Kidney glomerular epithelial cell (primary cell): ENCODE measurements around the gene FGGY.
A peak's percentile ranks its signal among the peaks of the same experiment; 100 is the strongest.
"Not testable (repeated sequence)": the region's sequence is repeated elsewhere in the genome, so short reads cannot be mapped to it uniquely, and the experiment has no call there.

Experiments
- DNase-seq: peaks from one replicate; lab custom pipeline; 2025; lab: John Stamatoyannopoulos, UW

Gene FGGY

GRCh38 chr1:59580257-59580656, 283.4 kb downstream of the FGGY start:
- DNase-seq, result no peak

DNA sequence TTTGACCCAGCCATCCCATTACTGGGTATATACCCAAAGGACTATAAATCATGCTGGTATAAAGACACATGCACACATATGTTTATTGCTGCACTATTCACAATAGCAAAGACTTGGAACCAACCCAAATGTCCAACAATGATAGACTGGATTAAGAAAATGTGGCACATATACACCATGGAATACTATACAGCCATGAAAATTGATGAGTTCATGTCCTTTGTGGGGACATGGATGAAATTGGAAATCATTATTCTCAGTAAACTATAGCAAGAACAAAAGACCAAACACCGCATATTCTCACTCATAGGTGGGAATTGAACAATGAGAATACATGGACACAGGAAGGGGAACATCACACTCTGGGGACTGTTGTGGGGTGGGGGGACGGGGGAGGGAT, 295.5 kb downstream of the FGGY start:
- DNase-seq, result not testable (repeated sequence)

GRCh38 chr1:59592924-59593323, 296.0 kb downstream of the FGGY start:
- DNase-seq, result no peak

GRCh38 chr1:59593798-59594790, 297.2 kb downstream of the FGGY start:
- DNase-seq, result peak; percentile 22

- DNase-seq, result no peak
Measured at GRCh38 chr1:59595774-59596173, 298.9 kb downstream of the FGGY start.

- peak; percentile 40 for DNase-seq
Measured at GRCh38 chr1:59596432-59596831, 299.5 kb downstream of the FGGY start.

DNA sequence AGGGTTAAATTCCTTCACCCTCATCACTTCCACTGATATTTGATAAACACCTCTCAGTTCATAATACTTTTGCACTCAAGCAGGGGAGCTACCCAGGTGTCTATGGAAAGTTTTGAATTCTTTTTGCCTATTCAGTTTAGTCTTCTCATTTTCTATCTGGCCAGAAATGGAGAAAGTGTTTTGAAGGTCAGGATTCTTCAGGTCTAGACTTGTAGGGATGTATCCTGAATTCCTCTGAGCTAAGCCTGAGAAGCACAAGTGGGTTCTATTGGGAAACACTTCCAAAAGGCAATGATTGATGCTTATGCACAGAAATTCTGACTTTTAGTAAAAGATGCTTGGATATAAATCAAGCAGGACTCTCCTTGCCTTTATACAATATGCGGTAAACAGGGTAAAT, 300.1 kb downstream of the FGGY start:
- DNase-seq, result no peak

DNA sequence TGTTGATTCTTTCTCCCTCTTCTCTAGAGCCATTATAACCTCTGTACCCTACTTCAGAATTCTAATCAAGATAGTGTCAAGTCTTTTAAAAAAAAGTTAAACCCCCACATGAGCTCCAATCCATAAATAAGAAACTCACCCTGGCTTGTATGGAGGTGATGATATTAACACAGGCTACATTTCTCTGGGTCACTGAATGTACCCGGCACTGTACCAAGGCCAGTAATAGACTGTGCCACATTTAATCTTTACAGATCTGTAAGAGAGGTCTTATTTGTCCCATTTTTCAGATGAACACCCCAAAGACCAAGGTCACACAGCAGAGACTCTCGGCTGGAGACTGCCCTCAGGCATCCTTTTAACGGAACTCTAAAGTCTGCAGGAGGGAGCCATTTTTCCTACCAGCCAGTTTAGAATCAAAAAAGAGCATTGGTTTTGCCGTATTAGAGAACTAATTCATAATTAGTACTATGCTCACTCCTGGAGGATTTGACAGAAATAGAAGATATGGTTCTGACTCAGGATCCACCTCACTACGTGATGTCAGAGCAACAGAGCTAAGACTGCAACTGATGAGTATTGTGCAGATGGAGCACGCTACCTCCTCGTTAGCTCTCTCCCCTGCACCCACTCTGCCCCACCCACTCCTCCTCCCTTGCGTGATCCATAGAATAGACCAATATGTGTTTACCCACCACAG, 300.7 kb downstream of the FGGY start:
- DNase-seq, result no peak

DNA sequence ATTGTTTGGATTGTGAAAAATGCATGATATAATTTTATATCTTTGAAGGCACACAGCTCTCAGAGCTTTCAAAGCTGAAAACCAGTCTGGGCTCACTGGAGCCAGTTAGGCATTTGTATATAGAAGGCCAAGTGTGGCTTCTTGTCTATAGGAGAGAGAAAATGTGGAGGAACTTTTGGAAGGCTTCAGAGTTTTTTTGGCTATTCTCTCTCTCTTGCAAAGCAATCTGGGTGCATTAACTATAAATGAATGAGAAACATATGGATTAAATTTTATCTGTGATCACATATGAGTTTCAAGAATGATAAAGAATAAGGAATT, 301.2 kb downstream of the FGGY start:
- DNase-seq, result no peak

DNA sequence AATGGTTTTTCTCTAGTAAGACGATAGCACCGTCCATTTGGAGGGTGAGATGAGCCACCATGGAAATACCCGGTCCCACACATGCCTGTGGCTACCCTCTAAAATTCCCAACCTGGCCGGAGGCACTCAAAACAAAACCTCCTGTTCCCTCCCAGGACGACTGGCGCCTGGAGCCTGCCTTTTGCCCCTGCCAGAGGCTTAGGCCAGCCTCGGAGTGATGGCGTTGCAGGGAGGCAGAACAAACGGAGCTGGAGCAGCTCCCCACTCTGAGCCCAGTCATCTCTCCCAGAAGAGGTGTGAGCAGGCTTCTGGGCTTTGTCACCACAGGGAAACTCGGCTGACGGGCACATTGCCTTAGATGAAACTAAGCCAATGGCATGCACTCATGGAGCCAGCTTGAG, 304.1 kb downstream of the FGGY start:
- DNase-seq, result peak; percentile 82

GRCh38 chr1:59601811-59602210, 304.9 kb downstream of the FGGY start:
- DNase-seq, result no peak

- peak; percentile 35 for DNase-seq
Measured at GRCh38 chr1:59604191-59604590, 307.3 kb downstream of the FGGY start.

DNA sequence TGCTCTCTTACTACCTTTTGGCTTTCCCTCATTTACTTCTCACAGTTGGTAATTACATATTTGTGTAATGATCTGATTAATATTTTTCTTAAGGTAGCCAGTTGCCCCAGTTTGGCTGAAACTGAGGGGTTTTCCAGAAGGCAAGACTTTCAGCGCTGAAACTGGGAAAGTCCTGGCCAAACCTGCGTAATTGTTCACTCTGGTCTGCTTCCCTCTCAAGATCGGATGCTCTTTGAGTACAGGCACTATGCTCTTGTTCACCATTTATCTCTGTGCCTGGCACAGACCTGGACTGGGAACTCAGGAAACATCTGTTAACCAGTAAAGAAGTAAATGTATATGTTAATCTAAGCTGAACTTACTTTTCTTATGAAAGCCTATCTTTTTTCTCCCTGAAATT, 308.3 kb downstream of the FGGY start:
- DNase-seq, result no peak

- DNase-seq, result peak; percentile 55
Measured at GRCh38 chr1:59605761-59606160, 308.9 kb downstream of the FGGY start.

DNA sequence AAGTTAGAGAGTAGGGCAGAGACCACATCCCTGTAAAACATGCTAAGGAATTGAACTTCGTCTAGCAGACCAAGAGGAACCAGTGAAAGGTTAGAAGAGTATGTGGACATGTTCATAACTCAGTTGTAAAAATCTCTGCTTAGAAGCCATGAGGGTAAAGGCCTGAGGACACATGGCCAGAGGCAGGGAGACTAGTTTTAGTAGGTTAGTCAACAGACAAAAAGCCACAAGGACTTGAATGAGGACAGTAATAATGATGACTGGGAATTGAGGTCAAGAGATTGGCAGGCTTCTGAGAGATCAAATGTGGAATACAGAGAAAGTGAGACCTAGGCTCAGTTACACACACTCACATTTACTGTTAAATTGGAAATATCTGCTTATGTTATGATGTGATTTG, 312.4 kb downstream of the FGGY start:
- DNase-seq, result no peak

DNA sequence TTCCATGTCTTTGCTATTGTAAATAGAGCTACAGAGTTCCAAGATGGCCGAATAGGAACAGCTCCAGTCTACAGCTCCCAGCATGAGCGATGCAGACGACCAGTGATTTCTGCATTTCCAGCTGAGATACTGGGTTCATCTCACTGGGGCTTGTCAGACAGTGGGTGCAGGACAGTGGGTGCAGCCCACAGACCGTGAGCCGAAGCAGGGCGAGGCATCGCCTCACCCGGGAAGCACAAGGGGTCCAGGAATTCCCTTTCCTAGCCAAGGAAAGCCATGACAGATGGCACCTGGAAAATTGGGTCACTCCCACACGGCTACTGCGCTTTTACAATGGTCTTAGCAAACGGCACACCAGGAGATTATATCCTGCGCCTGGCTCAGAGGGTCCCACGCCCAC, 313.6 kb downstream of the FGGY start:
- not testable (repeated sequence) for DNase-seq

DNA sequence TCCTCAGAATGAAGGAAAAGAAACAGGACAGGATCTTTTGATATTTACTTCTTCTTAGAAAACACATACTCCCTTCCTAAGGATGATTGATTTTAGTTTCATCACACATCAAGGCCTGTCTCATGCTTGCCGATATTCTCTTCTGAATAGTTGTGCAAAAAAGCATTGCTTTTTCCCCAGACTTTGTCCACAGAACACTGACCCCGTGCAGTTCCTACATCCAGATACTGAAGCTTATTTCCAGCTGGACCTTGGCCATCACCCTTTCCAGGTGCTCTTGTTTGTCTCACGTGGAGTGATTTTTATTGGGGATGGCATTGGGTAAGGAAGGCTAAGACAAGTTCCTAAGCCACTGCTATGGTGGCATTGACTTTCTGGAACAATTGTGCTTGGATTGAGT, 320.5 kb downstream of the FGGY start:
- DNase-seq, result no peak

- DNase-seq, result no peak
Measured at GRCh38 chr1:59619557-59619956, 322.7 kb downstream of the FGGY start.

DNA sequence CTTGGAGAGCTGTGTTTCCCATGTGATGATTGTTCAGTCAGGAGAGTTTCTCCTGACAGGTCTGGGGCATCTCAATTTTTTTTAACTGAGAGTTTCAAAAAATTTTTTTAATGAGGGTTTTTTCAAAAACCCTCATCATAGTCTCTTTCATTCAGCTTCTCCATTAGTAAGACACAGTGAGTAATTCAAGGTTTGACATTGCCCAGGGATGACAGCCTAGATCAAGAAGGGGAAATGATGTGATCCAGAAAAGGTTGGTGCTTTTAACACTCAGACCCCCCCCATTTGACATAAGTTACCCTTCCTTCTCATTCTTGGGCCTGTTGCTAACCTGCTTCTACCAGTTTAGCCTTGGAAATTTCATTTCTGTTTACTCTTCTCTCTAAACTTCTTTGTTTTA, 328.5 kb downstream of the FGGY start:
- DNase-seq, result no peak

DNA sequence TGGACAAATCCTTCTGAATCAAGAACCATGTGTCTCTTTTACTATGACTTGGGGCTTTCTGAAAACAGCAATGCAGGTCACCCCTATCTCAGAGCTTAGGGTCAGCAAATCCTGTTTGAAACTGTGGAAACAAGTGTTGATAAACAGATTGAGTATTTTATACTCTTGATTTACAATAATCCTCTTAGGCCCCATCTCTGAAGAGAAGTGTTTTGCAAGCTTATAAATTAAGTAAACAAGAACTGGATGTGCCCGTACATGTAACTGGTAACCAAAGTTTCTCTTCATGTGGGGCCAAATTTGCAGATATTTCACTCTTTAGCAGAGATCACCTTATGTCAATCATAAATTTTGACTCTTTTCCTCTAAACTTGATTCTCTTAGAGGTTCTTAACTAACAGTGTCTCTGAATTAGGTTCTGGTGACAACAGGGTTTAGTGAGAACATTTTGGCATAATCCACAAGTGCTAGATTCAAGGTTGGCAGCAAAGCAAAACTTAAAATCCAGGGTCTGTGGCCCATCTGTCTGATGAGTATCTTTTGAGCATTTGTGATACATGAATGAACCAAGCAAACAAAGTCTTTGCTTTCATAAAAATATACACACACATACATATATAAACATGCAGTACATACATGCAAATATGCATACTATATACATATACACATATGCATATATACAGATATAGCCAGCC, 334.8 kb downstream of the FGGY start:
- DNase-seq, result no peak

GRCh38 chr1:59635097-59635496, 338.2 kb downstream of the FGGY start:
- no peak for DNase-seq

DNA sequence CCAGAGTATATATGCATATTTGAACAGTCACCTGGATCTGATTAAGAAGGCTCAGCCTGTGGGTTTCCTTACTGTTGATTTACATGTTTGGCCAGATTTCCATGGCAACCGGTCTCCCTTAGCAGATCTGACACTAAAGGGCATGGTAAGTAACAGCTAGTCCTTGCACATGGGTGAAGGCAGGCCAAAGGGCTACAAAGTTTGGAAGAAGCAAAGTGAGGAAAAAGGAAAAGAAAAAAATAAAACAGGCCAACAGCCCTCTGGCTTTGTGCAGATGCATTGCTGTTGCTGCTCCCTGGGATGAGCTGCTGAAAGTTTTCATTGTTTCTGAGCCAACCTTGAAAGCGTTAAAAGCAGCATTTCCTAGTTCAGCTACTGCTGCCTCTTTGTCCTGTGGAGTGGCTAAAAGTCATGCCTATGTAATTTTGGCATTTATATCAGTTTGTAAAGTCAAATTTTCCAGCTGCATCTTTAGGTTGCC, 341.4 kb downstream of the FGGY start:
- no peak for DNase-seq

DNA sequence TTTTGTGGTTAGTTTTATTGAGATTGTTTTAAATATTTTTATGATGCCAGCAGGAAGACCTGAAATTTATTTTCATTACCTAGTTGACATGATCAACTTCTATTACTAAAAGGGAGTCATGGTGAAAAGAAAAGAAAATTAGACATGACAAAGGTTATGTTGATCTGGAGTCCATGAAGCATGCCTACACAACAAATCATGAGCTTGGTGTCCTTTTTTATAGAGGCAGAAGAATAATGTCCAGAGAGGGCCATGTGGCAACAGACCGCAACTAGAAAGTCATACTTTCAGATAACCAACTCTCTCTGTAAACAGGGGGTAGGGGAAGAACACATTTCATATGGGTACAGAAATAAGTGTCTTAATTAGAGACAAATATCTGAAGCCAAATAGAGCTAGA, 342.4 kb downstream of the FGGY start:
- DNase-seq, result no peak
